Activated naive CD4-positive, alpha-beta T cell treated with anti-CD3 and anti-CD28 coated beads, Interleukin-2, amount 50 U/mL, for 16 hours (primary cell): ENCODE results near the gene BCAM.
"Not testable (repeated sequence)": the region's sequence is repeated elsewhere in the genome, so short reads cannot be mapped to it uniquely, and the experiment has no call there.

Experiments used
- DNase-seq: peaks from one replicate; pipeline ENCODE4 v3.0.0-alpha.2; 2020

The BCAM gene, protein sequence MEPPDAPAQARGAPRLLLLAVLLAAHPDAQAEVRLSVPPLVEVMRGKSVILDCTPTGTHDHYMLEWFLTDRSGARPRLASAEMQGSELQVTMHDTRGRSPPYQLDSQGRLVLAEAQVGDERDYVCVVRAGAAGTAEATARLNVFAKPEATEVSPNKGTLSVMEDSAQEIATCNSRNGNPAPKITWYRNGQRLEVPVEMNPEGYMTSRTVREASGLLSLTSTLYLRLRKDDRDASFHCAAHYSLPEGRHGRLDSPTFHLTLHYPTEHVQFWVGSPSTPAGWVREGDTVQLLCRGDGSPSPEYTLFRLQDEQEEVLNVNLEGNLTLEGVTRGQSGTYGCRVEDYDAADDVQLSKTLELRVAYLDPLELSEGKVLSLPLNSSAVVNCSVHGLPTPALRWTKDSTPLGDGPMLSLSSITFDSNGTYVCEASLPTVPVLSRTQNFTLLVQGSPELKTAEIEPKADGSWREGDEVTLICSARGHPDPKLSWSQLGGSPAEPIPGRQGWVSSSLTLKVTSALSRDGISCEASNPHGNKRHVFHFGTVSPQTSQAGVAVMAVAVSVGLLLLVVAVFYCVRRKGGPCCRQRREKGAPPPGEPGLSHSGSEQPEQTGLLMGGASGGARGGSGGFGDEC

DNA sequence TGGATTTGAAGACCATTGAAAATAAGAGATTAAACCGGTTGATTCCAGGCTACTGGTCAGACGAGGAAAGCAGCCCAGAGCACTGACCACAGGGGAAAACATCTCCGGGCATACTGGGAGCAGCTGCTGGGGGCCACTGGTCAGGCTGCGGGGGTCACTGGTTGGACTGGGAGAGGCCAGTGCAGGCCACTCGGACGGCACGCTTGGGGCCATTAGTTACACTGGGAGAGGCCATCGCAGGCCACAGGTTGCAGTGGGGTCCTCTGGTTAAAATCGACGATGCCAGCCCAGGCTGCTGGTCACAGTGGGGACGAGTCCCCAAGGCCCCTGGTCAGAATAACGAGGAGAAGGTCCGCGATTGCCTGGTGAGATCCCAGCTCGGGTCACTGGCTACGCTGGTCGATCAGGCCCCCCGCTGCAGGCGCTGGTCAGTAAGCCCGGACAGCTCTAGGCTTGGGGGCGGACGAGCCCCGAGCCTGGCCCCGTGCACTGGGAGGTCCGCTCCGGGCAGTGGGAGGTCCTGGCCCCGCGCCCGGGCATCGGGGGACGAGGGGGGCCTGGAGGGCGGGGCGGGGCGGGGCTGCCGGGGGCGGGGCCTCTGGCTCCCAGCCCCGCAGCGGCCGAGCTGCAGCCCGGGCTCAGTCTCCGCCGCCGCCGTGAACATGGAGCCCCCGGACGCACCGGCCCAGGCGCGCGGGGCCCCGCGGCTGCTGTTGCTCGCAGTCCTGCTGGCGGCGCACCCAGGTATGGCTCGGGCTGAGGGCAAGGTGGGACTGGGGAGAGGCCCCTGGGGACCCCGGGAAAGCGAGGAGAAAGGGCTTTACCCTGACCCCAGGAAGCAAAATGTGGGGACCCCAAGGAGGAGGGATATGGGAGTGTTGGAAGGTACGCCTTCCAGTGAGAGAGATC lies at the start of gene BCAM:
Gene BCAM, plus strand, starts transcription at position 641 of the 909 bp plus-strand sequence. Its CDS starts 22 bp downstream, at position 663.
- DNase-seq, result no peak

- no peak for DNase-seq
Measured at GRCh38 chr19:44762038-44762437, 46.9 kb upstream of the BCAM start.

DNA sequence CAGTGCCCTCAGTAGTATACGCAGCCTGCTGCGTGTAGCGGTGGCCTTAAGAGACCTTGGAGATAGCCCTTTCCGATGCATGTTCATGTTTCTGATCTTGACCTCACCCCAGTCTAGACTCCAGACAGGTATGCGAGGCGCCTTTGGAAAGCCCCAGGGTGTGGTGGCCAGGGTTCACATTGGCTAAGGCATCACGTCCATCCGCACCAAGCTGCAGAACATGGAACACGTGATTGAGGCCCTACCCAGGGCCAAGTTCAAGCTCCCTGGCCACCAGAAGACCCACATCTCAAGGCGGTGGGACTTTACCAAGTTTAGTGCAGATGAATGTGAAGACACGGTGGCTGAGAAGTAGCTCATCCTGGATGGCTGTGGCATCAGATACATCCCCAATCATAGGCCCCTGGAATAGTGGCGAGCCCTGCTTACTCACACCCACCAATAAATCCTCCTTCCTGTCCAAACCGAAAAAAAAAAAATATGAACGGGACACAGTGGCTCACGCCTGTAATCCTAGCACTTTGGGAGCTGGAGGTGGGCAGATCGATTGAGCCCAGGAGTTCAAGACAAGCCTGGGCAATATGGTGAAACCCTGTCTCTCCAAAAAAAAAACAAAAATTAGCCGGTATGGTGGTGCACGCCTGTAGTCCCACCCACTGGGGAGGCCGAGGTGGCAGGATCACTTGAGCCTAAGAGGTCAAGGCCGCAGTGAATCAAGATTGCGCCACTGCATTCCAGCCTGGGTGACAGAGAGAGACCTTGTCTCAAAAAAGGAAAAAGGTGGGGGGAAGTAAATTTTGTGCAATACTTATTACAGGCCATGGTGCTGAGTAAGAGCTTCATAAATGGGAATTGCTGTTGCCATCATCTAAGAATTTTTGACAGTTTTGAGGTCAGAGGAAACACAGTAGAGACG lies 43.6 kb upstream of the BCAM start:
- DNase-seq, result no peak

DNA sequence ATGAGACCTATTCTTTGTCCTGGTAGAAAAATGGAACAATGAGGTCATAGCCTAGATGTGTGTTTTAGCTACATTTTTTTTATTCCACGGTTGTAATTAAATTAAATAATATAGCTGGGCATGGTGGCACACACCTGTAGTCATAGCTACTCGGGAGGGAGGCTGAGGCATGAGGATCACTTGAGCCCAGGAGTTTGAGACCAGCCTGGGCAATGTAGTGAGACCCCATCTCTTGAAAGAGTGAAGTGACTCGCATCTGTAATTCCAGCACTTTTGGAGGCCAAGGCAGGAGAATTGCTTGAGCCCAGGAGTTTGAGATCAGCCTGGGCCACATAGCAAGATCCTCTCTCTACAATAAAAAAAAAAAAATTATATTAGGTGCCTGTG lies 43.0 kb upstream of the BCAM start:
- no peak for DNase-seq

DNA sequence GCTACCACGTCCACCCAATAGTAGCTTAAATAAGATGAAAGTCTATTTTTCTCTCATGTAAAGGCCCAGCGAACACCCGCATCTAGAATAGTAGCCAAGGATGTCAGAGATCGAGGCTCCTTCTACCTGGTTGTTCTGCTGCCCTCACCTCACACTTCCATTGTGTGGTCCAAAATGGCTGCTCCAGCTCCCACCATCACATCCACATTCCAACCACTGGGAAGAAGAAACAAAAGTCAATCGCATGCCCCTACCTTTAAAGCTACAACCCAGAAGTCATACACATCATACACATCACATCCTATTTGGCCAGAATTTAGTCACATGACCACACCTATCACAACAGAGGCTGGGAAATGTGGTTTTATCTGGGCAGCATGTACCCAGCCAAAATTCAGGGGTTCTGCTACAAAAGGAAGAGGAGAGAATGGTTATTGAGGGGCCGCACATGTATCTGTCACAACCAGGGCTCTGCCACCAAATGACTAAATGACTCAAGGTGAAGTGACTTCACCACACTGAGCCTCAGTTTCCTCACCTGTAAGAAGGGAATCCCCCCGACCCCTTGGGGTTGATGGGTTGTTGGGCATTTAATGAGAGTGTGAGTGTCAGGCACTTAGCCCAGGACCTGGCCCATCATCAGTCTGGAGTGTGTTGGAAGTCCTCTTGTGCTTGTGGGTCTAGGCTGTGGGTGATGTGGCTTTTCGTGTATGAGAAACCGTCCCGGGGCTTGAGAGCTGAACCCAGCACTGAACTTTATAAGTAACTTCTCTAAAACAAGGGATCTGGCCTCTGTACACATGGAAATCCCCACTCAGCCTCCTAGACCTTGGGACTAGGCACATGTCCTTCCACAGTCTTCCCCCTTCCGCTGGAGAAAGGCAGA lies 41.4 kb upstream of the BCAM start:
- DNase-seq, result no peak

DNA sequence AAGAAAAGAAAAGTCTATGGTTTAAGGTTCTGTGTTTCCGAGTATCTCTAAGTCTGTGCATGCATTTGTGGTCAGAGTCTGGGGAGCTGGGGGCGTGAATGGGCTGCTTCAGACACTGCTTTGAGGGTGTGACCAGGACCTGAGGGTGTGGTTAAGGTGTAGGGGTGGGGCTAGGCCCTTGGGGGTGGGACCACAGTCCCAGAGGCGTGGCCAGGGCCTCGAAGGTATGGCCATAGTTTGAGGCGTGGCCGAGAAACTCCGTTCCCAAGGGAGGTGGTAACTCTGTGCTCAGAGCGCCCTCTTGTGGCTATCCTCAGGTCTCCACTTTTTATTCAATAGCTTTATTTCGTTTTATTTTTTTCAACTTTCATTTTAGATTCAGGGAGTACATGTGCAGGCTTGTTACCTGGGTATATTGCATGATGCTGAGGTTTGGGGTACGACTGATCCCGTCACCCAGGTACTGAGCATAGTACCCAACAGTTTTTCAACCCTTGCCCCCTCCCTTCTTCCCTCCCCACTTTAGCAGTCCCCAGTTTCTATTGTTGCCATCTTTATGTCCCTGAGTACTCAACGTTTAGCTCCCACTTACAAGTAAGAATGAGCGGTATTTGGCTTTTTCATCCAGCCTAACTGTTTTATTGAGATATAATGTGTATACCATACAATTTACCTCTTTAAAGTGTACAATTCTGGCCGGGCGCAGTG lies 38.2 kb upstream of the BCAM start:
- peak; percentile 93 for DNase-seq

- not testable (repeated sequence) for DNase-seq
Measured at GRCh38 chr19:44772144-44772543, 36.8 kb upstream of the BCAM start.

DNA sequence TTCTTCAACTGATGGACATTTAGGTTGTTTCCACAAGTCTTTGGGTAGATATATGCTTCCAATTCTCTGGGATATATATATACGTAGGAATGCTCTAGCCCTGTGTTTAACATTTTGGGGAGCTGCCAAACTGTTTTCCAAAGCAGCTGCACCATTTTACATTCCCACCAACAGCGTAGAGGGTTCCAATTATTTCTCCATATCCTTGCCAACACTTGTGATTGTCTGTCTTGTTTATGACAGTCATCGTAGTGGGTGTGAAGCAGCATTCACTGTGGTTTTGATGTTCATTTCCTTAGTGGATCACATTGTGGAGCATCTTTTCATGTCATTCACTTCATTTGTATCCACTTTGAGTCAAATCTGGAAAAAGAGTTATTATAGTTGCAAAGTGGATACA lies 35.9 kb upstream of the BCAM start:
- no peak for DNase-seq

DNA sequence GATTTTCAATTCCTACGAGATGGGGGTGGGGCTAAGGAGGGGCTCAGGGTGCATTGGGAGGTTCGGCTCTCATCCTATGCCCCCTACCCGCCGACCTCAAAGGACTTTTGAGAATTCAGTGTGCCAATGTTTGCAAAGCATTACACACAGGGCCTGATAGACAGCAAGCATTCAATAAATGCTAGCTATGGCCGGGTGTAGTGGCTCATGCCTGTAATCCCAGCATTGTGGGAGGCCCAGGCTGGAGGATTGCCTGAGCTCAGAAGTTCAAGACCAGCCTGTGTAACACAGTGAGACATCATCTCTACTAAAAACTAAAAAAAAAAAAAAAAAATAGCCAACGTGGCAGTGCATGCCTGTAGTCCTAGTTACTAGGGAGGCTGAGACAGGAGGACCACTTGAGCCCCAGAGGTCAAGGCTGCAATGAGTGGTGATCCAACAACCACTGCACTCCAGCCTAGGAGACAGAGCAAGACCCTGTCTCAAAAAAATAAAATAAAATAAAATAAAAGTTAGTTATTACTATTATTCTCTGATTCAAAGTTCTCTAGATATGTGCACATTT lies 33.1 kb upstream of the BCAM start:
- DNase-seq, result no peak

DNA sequence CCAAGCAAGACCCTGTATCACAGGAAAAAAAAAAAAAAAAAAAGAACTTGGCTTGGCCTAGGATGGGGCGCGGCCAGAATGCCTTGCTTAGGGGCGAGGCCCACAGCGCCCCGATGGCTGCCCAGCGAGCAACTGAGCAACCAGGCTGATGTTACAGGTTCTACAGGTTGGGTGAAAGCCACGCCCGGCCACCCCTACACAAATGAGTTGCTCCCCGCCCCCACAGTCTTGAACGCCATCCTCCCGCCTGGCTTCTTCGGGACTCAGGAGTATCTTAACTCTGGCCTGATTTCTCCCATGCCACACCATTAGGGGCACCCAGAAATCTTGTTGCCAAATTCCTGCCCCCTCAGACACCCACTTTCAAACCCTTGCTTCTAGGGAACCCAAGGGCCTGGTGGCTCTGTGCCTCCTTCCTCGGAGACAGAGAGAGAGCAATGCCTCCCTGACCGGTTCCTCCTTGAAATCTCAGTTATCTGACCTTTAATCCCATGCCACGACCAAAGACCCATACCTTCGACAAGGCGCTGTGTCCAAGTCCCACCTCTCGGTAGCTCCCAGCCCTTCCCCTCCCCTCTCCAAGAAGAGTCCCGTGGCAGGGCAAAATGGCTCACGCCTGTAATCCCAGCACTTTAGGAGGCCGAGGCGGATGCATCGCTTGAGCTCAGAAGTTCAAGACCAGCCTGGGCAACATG lies 32.4 kb upstream of the BCAM start:
- DNase-seq, result no peak

- no peak for DNase-seq
Measured at GRCh38 chr19:44777715-44778347, 31.1 kb upstream of the BCAM start, which contains the start of gene CBLC. Gene CBLC (plus strand): TSS chr19:44777890. CDS start chr19:44777932, 42 bp downstream.

DNA sequence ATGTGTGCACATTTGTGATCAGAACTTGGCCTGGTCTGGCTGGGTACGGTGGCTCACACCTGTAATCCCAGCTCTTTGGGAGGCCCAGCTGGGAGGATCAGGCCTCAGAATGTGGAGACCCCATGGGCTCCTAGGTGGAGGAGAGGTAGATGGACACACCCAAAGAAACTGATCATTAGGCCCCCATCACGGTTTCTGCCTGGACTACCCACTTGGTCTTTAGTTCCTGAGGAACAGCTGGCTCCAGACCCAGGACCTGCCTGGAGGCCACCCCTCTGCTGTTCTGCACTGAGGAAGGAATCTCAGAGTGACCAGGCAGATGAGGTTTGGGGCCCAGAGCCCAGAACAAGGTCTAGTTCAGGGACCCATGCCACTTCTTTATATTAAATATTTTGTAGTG lies 29.8 kb upstream of the BCAM start:
- no peak for DNase-seq

GRCh38 chr19:44781694-44782093 lies 27.2 kb upstream of the BCAM start:
- DNase-seq, result not testable (repeated sequence)

- no peak for DNase-seq
Measured at GRCh38 chr19:44782729-44783128, 26.2 kb upstream of the BCAM start.

GRCh38 chr19:44783545-44783944 lies 25.4 kb upstream of the BCAM start:
- no peak for DNase-seq

- no peak for DNase-seq
Measured at GRCh38 chr19:44785271-44785670, 23.6 kb upstream of the BCAM start.

- DNase-seq, result no peak
Measured at GRCh38 chr19:44785993-44786392, 22.9 kb upstream of the BCAM start.

DNA sequence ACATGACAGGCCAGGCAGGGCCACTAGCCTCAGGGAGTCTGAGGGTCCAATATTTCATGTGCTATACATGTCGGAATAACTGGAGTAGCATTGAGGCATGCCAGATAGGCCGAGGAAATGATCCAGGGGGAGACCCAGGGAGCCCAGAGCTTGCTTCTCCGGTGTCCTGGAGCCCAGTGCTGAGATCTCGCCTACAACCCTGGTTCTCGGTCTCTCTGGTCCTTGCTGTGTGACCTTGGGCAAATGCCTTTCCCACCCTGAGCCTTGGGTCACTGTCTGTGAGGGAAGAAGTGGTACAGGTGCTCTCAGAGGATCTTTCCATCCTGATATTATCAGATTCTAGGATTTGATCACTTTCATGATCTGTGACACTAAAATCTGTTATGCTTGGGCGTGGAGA lies 19.9 kb upstream of the BCAM start:
- no peak for DNase-seq

- no peak for DNase-seq
Measured at GRCh38 chr19:44789943-44790483, 18.9 kb upstream of the BCAM start.
